PC-3 (cell line): ENCODE measurements around the gene YJU2. TPM values are rescaled to one million over a fixed set of nuclear protein-coding genes. Genes with fewer than 3 reads are reported as not detected.
"Not testable (repeated sequence)": the region's sequence is repeated elsewhere in the genome, so short reads cannot be mapped to it uniquely, and the experiment has no call there.

Experiments
- ATAC-seq: fragments of 200-7000 bp; cut with Tn5 transposase; 2 replicates; pipeline ENCODE4 v1.9.1; 2020; ENCODE audit warnings: mild to moderate bottlenecking, moderate library complexity
- BruUV-seq: library from RNA; stranded (reverse); fragments of 400-500 nt; replicated peaks from 2 replicates; lab custom pipeline; 2021; lab: Mats Ljungman, UMichigan
- CTCF ChIA-PET: fragments of 300-600 bp; sonication (Branson Sonifier 250); formaldehyde crosslinking; loops from one replicate; lab custom pipeline; 2022; ENCODE audit warnings: antibody characterized with exemption; lab: Charles Lee
- POLR2A ChIA-PET: fragments of 300-600 bp; sonication (Branson Sonifier 250); formaldehyde crosslinking; loops from one replicate; lab custom pipeline; 2022; ENCODE audit warnings: antibody characterized with exemption; ENCODE audit not compliant: unreplicated experiment; lab: Charles Lee
- DNase-seq: peaks from one replicate; pipeline ENCODE4 v3.0.0-alpha.2; 2015
- H2AFZ ChIP-seq: fragments of 300-600 bp; sonication (generic); 2 replicates; pipeline ENCODE4 v1.6.0; 2016; ENCODE audit warnings: antibody characterized with exemption, low read length
- H3F3A ChIP-seq: fragments of 300-600 bp; sonication (generic); one replicate; pipeline ENCODE4 v1.6.0; 2017; ENCODE audit warnings: antibody characterized with exemption, low read length, control low read depth, mild to moderate bottlenecking; ENCODE audit not compliant: unreplicated experiment
- H3K27ac ChIP-seq: fragments of 300-600 bp; sonication (generic); 2 replicates; pipeline ENCODE4 v1.5.1; 2016; ENCODE audit warnings: mild to moderate bottlenecking, low read length
- H3K27me3 ChIP-seq: fragments of 300-600 bp; sonication (generic); 2 replicates; pipeline ENCODE4 v1.6.1; 2016; ENCODE audit warnings: low read length, mixed read lengths
- H3K36me3 ChIP-seq: fragments of 300-600 bp; sonication (generic); 2 replicates; pipeline ENCODE4 v1.6.1; 2016; ENCODE audit warnings: low read depth, mixed run types, low read length, mixed read lengths
- H3K4me1 ChIP-seq: fragments of 300-600 bp; sonication (generic); 2 replicates; pipeline ENCODE4 v1.5.1; 2016; ENCODE audit warnings: low read length; ENCODE audit not compliant: insufficient read depth
- H3K4me2 ChIP-seq: fragments of 300-600 bp; sonication (generic); 2 replicates; pipeline ENCODE4 v1.6.0; 2016; ENCODE audit warnings: low read length
- H3K4me3 ChIP-seq: fragments of 300-600 bp; sonication (generic); 2 replicates; pipeline ENCODE4 v1.5.1; 2016; ENCODE audit warnings: mild to moderate bottlenecking, low read length, mixed read lengths
- H3K79me2 ChIP-seq: fragments of 300-600 bp; sonication (generic); 2 replicates; pipeline ENCODE4 v1.6.1; 2017; ENCODE audit warnings: low read length, mixed read lengths
- H3K9ac ChIP-seq: fragments of 300-600 bp; sonication (generic); 2 replicates; pipeline ENCODE4 v1.6.0; 2016; ENCODE audit warnings: mild to moderate bottlenecking, low read length
- H3K9me2 ChIP-seq: fragments of 300-600 bp; sonication (generic); replicated peaks from 2 replicates; pipeline ENCODE4 v1.6.1; 2016; ENCODE audit warnings: mixed run types, low read length, mixed read lengths
- H3K9me3 ChIP-seq: fragments of 300-600 bp; sonication (generic); 2 replicates; pipeline ENCODE4 v1.6.1; 2016; ENCODE audit warnings: low read length, mixed read lengths
- H4K20me1 ChIP-seq: fragments of 300-600 bp; sonication (generic); 2 replicates; pipeline ENCODE4 v1.6.1; 2016; ENCODE audit warnings: low read length, mixed read lengths
- CTCF ChIP-seq: fragments of 300-600 bp; sonication (generic); conservative IDR thresholded peaks from 2 replicates; pipeline ENCODE4 v1.5.1; 2017; ENCODE audit warnings: antibody characterized with exemption, low read depth, mild to moderate bottlenecking, low read length
- EZH2 ChIP-seq: fragments of 300-600 bp; sonication (generic); IDR thresholded peaks from one replicate; pipeline ENCODE4 v1.6.1; 2017; ENCODE audit warnings: antibody characterized with exemption, mild to moderate bottlenecking, low read length; ENCODE audit not compliant: unreplicated experiment
- EZH2phosphoT487 ChIP-seq: fragments of 300-600 bp; sonication (generic); IDR thresholded peaks from 2 replicates; pipeline ENCODE4 v1.6.1; 2018; ENCODE audit warnings: mild to moderate bottlenecking, antibody characterized with exemption, low read length, borderline replicate concordance
- intact Hi-C: fragments of 100-400 bp; cut with micrococcal nuclease; formaldehyde crosslinking; loops from 2 replicates; pipeline ENCODE4 v1.9.0; 2023
- total RNA-seq: library from RNA; depleted of rRNA; stranded (reverse); fragments of >200 nt; gene quantifications from 2 replicates; pipeline ENCODE4 v1.2.3, GENCODE V29; 2014

The YJU2 gene
- total RNA-seq, 1 experiment from 2014 or later = 33.1 TPM

- Histone ChIP-seq H3K9ac (no peak overlapping the region), H3K4me1 (peaks cover 7% of the 10 kb centered on the region; the same call in 1 of the 2 replicates), H3K79me2 (no peaks in the 10 kb centered on the region), H4K20me1 (no peaks in the 10 kb centered on the region), H3K9me3 (no peaks in the 10 kb centered on the region), H3K4me3 (no peak overlapping the region), H3K4me2 (no peak overlapping the region), H3K36me3 (no peaks in the 10 kb centered on the region), H3K27me3 (0 out of 2 replicates have a peak, but pooled peaks cover 7% of the 10 kb centered on the region), H3K27ac (no peak overlapping the region), H2AFZ (no peak overlapping the region), H3K9me2 (no peaks in the 10 kb centered on the region), H3F3A (no peaks in the 10 kb centered on the region)
- TF ChIP-seq EZH2 (no peak), CTCF (no peak), EZH2phosphoT487 (no peak)
- ChIA-PET CTCF (no interaction called here), POLR2A (no interaction called here)
- BruUV-seq = no TSS peak
- DNase-seq = no peak
- no peak for ATAC-seq
- intact Hi-C loops = no loop called here
Observed at GRCh38 chr19:4227771-4228170, 19.1 kb upstream of the YJU2 start.

GRCh38 chr19:4228765-4229178, 18.1 kb upstream of the YJU2 start:
- Histone ChIP-seq H3K27me3 (0 out of 2 replicates have a peak, but pooled peaks cover 7% of the 10 kb centered on the region), H3K9me3 (no peaks in the 10 kb centered on the region), H3K79me2 (no peaks in the 10 kb centered on the region), H3F3A (no peaks in the 10 kb centered on the region), H3K36me3 (no peaks in the 10 kb centered on the region), H3K9me2 (no peaks in the 10 kb centered on the region), H4K20me1 (no peaks in the 10 kb centered on the region), H2AFZ (0 out of 2 replicates have a peak overlapping the region, but pooled peaks have one; percentile 6), H3K4me3 (no peak overlapping the region), H3K4me1 (peaks cover 7% of the 10 kb centered on the region; the same call in 1 of the 2 replicates), H3K4me2 (peak overlapping the region; percentile 19; the same call in 1 of the 2 replicates), H3K9ac (no peak overlapping the region), H3K27ac (no peak overlapping the region)
- POLR2A ChIA-PET = no interaction called here
- BruUV-seq = no TSS peak
- TF ChIP-seq EZH2phosphoT487 (no peak), EZH2 (no peak), CTCF (no peak)
- ATAC-seq (no peak), DNase-seq (no peak)
- intact Hi-C loops = no loop called here
- CTCF ChIA-PET = no interaction called here

- Histone ChIP-seq H3K27me3 (0 out of 2 replicates have a peak, but pooled peaks cover 7% of the 10 kb centered on the region), H3K4me1 (peaks cover 7% of the 10 kb centered on the region; the same call in 1 of the 2 replicates), H3K79me2 (no peaks in the 10 kb centered on the region), H2AFZ (0 out of 2 replicates have a peak within 1 kb of the TSS, but pooled peaks have one; percentile 6), H3K27ac (no peak within 1 kb of the TSS), H3K9me2 (no peaks in the 10 kb centered on the region), H3K36me3 (no peaks in the 10 kb centered on the region), H4K20me1 (no peaks in the 10 kb centered on the region), H3K9ac (no peak within 1 kb of the TSS), H3K4me2 (peak within 1 kb of the TSS; percentile 19; the same call in 1 of the 2 replicates), H3K9me3 (no peaks in the 10 kb centered on the region), H3F3A (no peaks in the 10 kb centered on the region), H3K4me3 (no peak within 1 kb of the TSS)
- POLR2A ChIA-PET = no interaction called here
- TF ChIP-seq EZH2phosphoT487 (no peak), EZH2 (no peak), CTCF (no peak)
- CTCF ChIA-PET = interaction anchor here (0.6 kb wide), 1 partner anchor 407 kb away, joined by 5 read pairs; no protein-coding TSS in a partner anchor
- DNase-seq (no peak), ATAC-seq (peak; percentile 51)
- intact Hi-C loops = no loop called here
- BruUV-seq = no TSS peak
Observed at GRCh38 chr19:4229179-4229931, 17.5 kb upstream of the YJU2 start, which contains the start of gene EBI3. Gene EBI3, plus strand, starts transcription at chr19:4229523. Its CDS starts 28 bp downstream, at chr19:4229551.

- BruUV-seq, DNase-seq, ATAC-seq, H3K4me3 ChIP-seq, H3K9me2 ChIP-seq, intact Hi-C loops, H4K20me1 ChIP-seq, H3K79me2 ChIP-seq, H3K36me3 ChIP-seq, H3K4me1 ChIP-seq, H3K9me3 ChIP-seq, CTCF ChIA-PET, H3K27ac ChIP-seq, H3K9ac ChIP-seq, H3K27me3 ChIP-seq, H3K4me2 ChIP-seq, H3F3A ChIP-seq, H2AFZ ChIP-seq: not testable (repeated sequence)
- POLR2A ChIA-PET = interaction anchor here (0.6 kb wide), 1 partner anchor 113 kb away, joined by 4 read pairs; the partner anchor contains the start of gene MPND
Observed at GRCh38 chr19:4230237-4230636, 16.6 kb upstream of the YJU2 start.
